Upper lobe of left lung (tissue), 6 donors: ENCODE results near the gene FXR1. TPM values are rescaled to one million over a fixed set of nuclear protein-coding genes. Genes with fewer than 3 reads are reported as not detected.

ENCODE experiments used
- ATAC-seq, 2 donors: fragments of 200-7000 bp; cut with Tn5 transposase; one replicate each; pipeline ENCODE4 v1.9.1; 2022; ENCODE audit warnings: mild to moderate bottlenecking in 2 of 2, moderate library complexity in 2 of 2; ENCODE audit not compliant: low FRiP score in 2 of 2
- DNase-seq, 2 donors: peaks; one replicate each; pipeline ENCODE4 v3.0.0-alpha.2; 2019 to 2020
- H3K27ac ChIP-seq, 4 donors: fragments of 200-600 bp; sonication (generic); one replicate each; pipeline ENCODE4 v1.5.1; 2016 to 2019
- H3K27me3 ChIP-seq, 4 donors: fragments of 200-600 bp; sonication (generic); one replicate each; pipeline ENCODE4 v1.5.1; 2017 to 2019
- H3K36me3 ChIP-seq, 4 donors: fragments of 200-600 bp; sonication (generic); one replicate each; pipeline ENCODE4 v1.5.1; 2016 to 2019
- H3K4me1 ChIP-seq, 4 donors: fragments of 200-600 bp; sonication (generic); one replicate each; pipeline ENCODE4 v1.5.1; 2018 to 2019
- H3K4me3 ChIP-seq, 4 donors: fragments of 200-600 bp; sonication (generic); one replicate each; pipeline ENCODE4 v1.5.1; 2017 to 2019; ENCODE audit warnings: mild to moderate bottlenecking in 2 of 4, moderate library complexity in 1 of 4
- H3K9me3 ChIP-seq, 4 donors: fragments of 200-600 bp; sonication (generic); one replicate each; pipeline ENCODE4 v1.5.1; 2018 to 2019
- EP300 ChIP-seq, 4 donors: sonication (generic); formaldehyde crosslinking; IDR thresholded peaks; one replicate each; pipeline ENCODE4 v1.5.1; 2017; ENCODE audit warnings: antibody characterized with exemption in 4 of 4, control low read depth in 2 of 4
- POLR2A ChIP-seq, 4 donors: fragments of 450-650 bp; IDR thresholded peaks; one replicate each; pipeline ENCODE4 v1.5.1; 2016 to 2017; ENCODE audit warnings: antibody characterized with exemption in 4 of 4, mild to moderate bottlenecking in 2 of 4
- POLR2AphosphoS5 ChIP-seq, 2 donors: sonication (generic); formaldehyde crosslinking; IDR thresholded peaks; one replicate each; pipeline ENCODE4 v1.5.1; 2017; ENCODE audit warnings: antibody characterized with exemption in 2 of 2
- WGBS, 2 donors: methylation state at CpG; one replicate each; pipeline ENCODE4 v1.1.5; 2017 to 2018; 5-methylcytosine and 5-hydroxymethylcytosine counted together
- total RNA-seq, 6 donors: library from RNA; depleted of rRNA in 4 of 6; stranded (reverse); fragments of >200 nt in 4 of 6; gene quantifications; one replicate each; pipeline versions ENCODE4 v1.1.0 to v1.2.1, GENCODE V29; 2016 to 2021
- TF ChIP-seq, protein P1 (sequence below), 6 experiments: fragments of 450-650 bp in 4 of 6; fragments of 200-600 bp in 2 of 6; sonication (generic) in 2 of 6; IDR thresholded peaks; one replicate each; pipeline ENCODE4 v1.5.1; 2016 to 2019; ENCODE audit warnings: antibody characterized with exemption in 6 of 6
- donor health status: DM: no; HTN: no; CAD: no; lungs with moderate emphysema.
- donor health status: DM: no; HTN: yes; CAD: no; lungs with severe emphysema.

Gene FXR1
- total RNA-seq, 6 donors from 2014 or later, result 74.9 to 145 (median 88.3) TPM

DNA sequence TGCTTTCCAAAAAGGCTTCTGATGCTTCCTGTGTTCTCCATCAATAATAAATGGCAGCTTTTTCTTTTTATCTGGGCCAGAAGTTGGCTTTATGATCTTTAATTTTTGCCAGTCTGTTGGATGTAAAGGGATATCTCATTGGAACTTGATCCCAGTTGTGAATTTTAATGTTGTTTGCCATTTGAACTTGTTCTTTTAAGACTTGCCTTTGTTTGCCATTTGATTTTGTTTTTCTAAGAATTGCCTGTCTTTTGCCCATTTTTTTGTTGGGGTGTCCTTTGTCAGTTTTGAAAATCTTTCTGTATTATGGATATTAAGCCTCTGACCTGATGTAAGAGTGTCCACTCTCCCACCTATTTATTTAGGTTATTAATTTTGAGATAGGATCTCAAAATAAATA lies 9.8 kb downstream of the FXR1 start:
- no peak overlapping the region for H3K27ac ChIP-seq
- H3K4me3 ChIP-seq, result no peak overlapping the region
- peaks cover 0 to 30% (median 8%) of the 10 kb centered on the region in 4 donors for H3K4me1 ChIP-seq
- no peaks in the 10 kb centered on the region for H3K27me3 ChIP-seq
- TF ChIP-seq POLR2AphosphoS5 (IDR thresholded peaks at IDR 0.05), result no peak
- TF ChIP-seq, protein P1, sequence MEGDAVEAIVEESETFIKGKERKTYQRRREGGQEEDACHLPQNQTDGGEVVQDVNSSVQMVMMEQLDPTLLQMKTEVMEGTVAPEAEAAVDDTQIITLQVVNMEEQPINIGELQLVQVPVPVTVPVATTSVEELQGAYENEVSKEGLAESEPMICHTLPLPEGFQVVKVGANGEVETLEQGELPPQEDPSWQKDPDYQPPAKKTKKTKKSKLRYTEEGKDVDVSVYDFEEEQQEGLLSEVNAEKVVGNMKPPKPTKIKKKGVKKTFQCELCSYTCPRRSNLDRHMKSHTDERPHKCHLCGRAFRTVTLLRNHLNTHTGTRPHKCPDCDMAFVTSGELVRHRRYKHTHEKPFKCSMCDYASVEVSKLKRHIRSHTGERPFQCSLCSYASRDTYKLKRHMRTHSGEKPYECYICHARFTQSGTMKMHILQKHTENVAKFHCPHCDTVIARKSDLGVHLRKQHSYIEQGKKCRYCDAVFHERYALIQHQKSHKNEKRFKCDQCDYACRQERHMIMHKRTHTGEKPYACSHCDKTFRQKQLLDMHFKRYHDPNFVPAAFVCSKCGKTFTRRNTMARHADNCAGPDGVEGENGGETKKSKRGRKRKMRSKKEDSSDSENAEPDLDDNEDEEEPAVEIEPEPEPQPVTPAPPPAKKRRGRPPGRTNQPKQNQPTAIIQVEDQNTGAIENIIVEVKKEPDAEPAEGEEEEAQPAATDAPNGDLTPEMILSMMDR (IDR thresholded peaks at IDR 0.05), result no peak
- no peak for TF ChIP-seq POLR2A (IDR thresholded peaks at IDR 0.05)
- TF ChIP-seq EP300 (IDR thresholded peaks at IDR 0.05), result no peak
- no peaks in the 10 kb centered on the region for H3K9me3 ChIP-seq
- ATAC-seq, result no peak
- no peaks in the 10 kb centered on the region for H3K36me3 ChIP-seq
- DNase-seq, result no peak

DNA sequence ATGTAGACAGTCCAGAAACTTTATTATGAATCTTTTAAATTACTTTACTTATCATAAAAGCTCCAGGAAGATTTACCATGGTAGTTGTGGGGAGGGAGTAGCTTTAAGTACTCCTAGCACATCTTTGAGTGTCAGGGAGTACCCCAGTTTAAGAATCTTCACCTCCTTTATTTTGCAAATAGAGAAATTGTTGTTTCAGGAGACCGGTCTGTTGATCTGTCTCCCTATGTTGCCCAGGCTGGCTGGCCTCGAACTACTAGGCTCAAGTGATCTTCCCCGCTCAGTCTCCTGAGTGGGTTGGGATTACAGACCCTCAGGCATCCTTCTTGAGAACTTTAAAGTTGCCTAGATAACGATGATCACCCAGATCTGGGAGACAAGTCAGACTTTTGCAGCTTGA lies 11.1 kb downstream of the FXR1 start:
- 89 to 96% methylated on average over 4 of the region's 4 CpGs for WGBS, 2 donors
- no peak for DNase-seq
- no peaks in the 10 kb centered on the region for H3K36me3 ChIP-seq
- no peak for ATAC-seq
- H3K4me3 ChIP-seq, result no peak overlapping the region
- no peak for TF ChIP-seq POLR2A (IDR thresholded peaks at IDR 0.05)
- H3K4me1 ChIP-seq, result peaks cover 0 to 30% (median 8%) of the 10 kb centered on the region in 4 donors
- H3K9me3 ChIP-seq, result no peaks in the 10 kb centered on the region
- no peak overlapping the region for H3K27ac ChIP-seq
- H3K27me3 ChIP-seq, result no peaks in the 10 kb centered on the region

DNA sequence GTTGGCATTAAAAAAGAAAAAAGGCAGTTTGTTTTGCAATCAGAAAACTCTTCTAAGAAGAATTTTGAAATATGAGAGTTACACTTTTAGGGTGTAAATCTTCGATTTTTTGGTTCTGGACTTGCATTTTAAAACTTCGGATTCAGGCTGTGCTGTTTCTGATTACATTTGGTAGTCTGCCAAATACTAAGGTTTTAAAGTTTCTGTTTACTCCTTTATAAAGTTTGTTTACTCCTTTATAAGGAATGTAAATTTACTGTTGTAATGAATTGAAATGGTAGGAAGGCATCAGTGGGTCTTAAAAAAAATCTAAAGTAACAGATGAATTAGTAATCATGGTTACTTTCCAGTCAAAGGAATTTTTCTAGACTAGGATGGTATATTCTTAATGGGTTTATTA lies 14.1 kb downstream of the FXR1 start:
- H3K27me3 ChIP-seq, result no peaks in the 10 kb centered on the region
- H3K9me3 ChIP-seq, result no peaks in the 10 kb centered on the region
- no peak for DNase-seq
- TF ChIP-seq, protein P1 (IDR thresholded peaks at IDR 0.05), result no peak
- no peak for TF ChIP-seq POLR2AphosphoS5 (IDR thresholded peaks at IDR 0.05)
- no peak for TF ChIP-seq POLR2A (IDR thresholded peaks at IDR 0.05)
- no peak for TF ChIP-seq EP300 (IDR thresholded peaks at IDR 0.05)
- WGBS, 2 donors, result 40 to 52% methylated on average over 2 of the region's 2 CpGs
- peaks cover 0 to 24% (median 11%) of the 10 kb centered on the region in 4 donors for H3K4me1 ChIP-seq
- H3K27ac ChIP-seq, result no peak overlapping the region
- peaks cover 0 to 4% (median 0%) of the 10 kb centered on the region in 4 donors for H3K36me3 ChIP-seq
- no peak overlapping the region for H3K4me3 ChIP-seq
- no peak for ATAC-seq

DNA sequence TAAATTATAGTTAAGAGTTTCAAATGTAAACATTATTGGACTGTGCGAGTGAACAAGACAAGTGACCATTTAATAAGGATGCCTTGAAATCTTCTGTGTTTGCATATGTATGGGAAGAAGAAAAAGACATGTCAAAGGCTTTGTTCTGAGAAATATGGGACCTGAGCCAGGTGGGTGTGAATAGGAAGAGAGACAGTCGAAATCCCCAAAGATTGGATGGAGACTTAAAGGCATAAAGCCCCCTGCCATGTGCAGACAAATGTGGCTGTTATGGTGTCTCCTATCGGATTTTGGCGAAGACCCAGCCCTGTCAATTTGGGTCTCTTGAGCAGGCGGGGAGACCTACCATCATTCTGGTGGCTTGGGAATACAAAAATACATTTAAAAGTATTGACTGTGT lies 16.9 kb downstream of the FXR1 start:
- H3K27ac ChIP-seq, result no peak overlapping the region
- no peak for ATAC-seq
- TF ChIP-seq EP300 (IDR thresholded peaks at IDR 0.05) (no peak), POLR2AphosphoS5 (IDR thresholded peaks at IDR 0.05) (no peak), POLR2A (IDR thresholded peaks at IDR 0.05) (no peak)
- no peaks in the 10 kb centered on the region for H3K27me3 ChIP-seq
- DNase-seq, result no peak
- WGBS, 2 donors, result 89% methylated on average over 5 of the region's 5 CpGs
- no peaks in the 10 kb centered on the region for H3K9me3 ChIP-seq
- peaks cover 0 to 4% (median 0%) of the 10 kb centered on the region in 4 donors for H3K36me3 ChIP-seq
- no peak overlapping the region for H3K4me3 ChIP-seq
- peaks cover 0 to 20% (median 9%) of the 10 kb centered on the region in 4 donors for H3K4me1 ChIP-seq

DNA sequence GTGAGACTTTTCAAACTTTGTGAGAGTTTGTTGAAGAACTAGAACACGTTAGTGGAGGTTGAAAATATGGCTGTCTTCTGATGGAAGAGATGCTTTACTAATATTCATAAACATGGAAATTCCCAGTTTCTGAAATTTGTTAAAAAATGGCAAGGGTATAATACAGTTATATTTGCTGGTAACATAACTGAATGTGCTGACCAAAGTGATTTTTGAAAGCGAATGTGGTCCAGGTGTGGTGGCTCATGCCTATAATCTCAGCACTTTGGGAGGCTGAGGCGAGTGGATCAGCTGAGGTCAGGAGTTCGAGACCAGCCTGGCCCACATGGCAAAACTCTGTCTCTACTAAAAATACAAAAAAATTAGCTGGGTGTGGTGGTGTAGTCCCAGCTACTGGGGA lies 18.1 kb downstream of the FXR1 start:
- peaks cover 0 to 15% (median 8%) of the 10 kb centered on the region in 4 donors for H3K4me1 ChIP-seq

DNA sequence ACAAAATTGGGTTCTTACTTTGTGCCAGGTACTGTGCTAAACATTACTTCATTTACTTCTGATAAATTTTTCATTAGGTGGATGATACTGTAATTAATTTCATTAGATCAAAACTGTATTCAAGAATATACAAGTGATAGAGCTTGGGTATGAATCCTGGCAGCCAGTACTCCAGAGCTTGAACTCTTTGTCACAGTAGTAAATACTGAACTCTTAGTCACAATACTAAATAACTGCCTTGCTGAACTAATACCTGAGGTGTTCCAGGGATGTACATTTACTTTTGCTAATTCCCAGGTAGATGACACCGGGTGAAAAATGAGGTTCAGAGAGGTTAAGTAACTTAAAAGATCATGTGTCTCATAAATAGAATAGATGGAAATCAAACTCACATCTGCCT lies 20.3 kb downstream of the FXR1 start:
- DNase-seq (no peak), ATAC-seq (no peak)
- Histone ChIP-seq H3K4me1 (peaks cover 0 to 9% (median 4%) of the 10 kb centered on the region in 4 donors), H3K9me3 (no peaks in the 10 kb centered on the region), H3K4me3 (no peak overlapping the region), H3K27me3 (no peaks in the 10 kb centered on the region), H3K27ac (no peak overlapping the region), H3K36me3 (peaks cover 0 to 34% (median 9%) of the 10 kb centered on the region in 4 donors)
- no peak for TF ChIP-seq EP300 (IDR thresholded peaks at IDR 0.05)
- TF ChIP-seq, protein P1 (IDR thresholded peaks at IDR 0.05), result no peak
- WGBS, 2 donors, result 90 to 94% methylated on average over 1 of the region's 1 CpG

More for the DNA sequence above, 18.1 kb downstream of the FXR1 start:
- no peak for TF ChIP-seq POLR2AphosphoS5 (IDR thresholded peaks at IDR 0.05)
- no peak for TF ChIP-seq EP300 (IDR thresholded peaks at IDR 0.05)
- no peak for TF ChIP-seq POLR2A (IDR thresholded peaks at IDR 0.05)
- TF ChIP-seq, protein P1 (IDR thresholded peaks at IDR 0.05), result no peak
- WGBS, 2 donors, result 93 to 96% methylated on average over 4 of the region's 4 CpGs
- DNase-seq (no peak), ATAC-seq (no peak)
- H3K27ac ChIP-seq, result no peak overlapping the region
- H3K4me3 ChIP-seq, result no peak overlapping the region
- H3K9me3 ChIP-seq, result no peaks in the 10 kb centered on the region
- H3K27me3 ChIP-seq, result no peaks in the 10 kb centered on the region
- peaks cover 0 to 11% (median 2%) of the 10 kb centered on the region in 4 donors for H3K36me3 ChIP-seq
